ENCODE results near the gene IMMP2L. TPM values are rescaled to one million over a fixed set of nuclear protein-coding genes. Genes with fewer than 3 reads are reported as not detected.

The IMMP2L gene
- total and polyA plus RNA-seq, 2 experiments from 2014 or later = 10.1 to 10.4 TPM

DNA sequence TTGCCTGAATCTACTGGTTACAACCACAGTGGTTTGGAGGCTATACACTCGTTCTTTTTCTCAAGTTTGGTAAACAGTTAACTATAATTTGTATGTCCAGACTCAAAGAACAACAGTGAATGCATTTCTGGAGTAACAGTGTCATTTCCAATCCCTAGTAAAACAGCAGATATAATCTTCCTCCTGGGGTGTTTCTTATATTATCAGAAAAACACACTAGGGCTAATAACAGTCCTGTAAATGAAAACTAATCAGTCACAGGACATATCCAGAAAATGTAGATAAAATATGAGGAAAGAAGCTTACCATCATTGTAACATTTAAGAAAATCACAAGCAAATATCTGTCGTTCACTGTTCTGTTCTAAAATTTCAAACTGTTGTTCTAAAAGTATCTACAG, 388.8 kb downstream of the IMMP2L start:
- H3K9me3 ChIP-seq (ENCODE audit: low read depth) = no peaks in the 10 kb centered on the region
- in situ Hi-C loops (cut with MboI) = no loop called here
- WGBS, 2 experiments (ENCODE audit: low coverage in 1 of 2, low lambda C conversion rate in 2 of 2, missing lambda C conversion rate in 2 of 2) = 74 to 86% methylated on average over 2 of the region's 2 CpGs
- H4K20me1 ChIP-seq (ENCODE audit: insufficient read depth) = no peaks in the 10 kb centered on the region
- DNase-seq = no peak
- H3K79me2 ChIP-seq (ENCODE audit: insufficient read depth) = no peaks in the 10 kb centered on the region
- no peak overlapping the region for H3K4me2 ChIP-seq (ENCODE audit: unreplicated experiment)
- no peak overlapping the region for H3K27ac ChIP-seq
- H3K36me3 ChIP-seq (ENCODE audit: low read depth) = no peaks in the 10 kb centered on the region
- no peaks in the 10 kb centered on the region for H3K9me2 ChIP-seq (ENCODE audit: insufficient read depth)
- H3K4me3 ChIP-seq = no peak overlapping the region
- H3F3A ChIP-seq (ENCODE audit: insufficient read depth) = no peaks in the 10 kb centered on the region
- no peak overlapping the region for H3K9ac ChIP-seq
- H3K27me3 ChIP-seq (replicated peaks; ENCODE audit: insufficient read depth) = no peaks in the 10 kb centered on the region
- H2AFZ ChIP-seq = no peak overlapping the region
- TF ChIP-seq EZH2 (IDR thresholded peaks at IDR 0.05; ENCODE audit: insufficient read depth, poor library complexity, severe bottlenecking) = no peak
- TF ChIP-seq EZH2phosphoT487 (IDR thresholded peaks at IDR 0.05; ENCODE audit: insufficient read depth, low read depth) = no peak
- 0 out of 2 replicates have a peak, but pooled peaks cover 5% of the 10 kb centered on the region for H3K4me1 ChIP-seq (ENCODE audit: insufficient read depth)

DNA sequence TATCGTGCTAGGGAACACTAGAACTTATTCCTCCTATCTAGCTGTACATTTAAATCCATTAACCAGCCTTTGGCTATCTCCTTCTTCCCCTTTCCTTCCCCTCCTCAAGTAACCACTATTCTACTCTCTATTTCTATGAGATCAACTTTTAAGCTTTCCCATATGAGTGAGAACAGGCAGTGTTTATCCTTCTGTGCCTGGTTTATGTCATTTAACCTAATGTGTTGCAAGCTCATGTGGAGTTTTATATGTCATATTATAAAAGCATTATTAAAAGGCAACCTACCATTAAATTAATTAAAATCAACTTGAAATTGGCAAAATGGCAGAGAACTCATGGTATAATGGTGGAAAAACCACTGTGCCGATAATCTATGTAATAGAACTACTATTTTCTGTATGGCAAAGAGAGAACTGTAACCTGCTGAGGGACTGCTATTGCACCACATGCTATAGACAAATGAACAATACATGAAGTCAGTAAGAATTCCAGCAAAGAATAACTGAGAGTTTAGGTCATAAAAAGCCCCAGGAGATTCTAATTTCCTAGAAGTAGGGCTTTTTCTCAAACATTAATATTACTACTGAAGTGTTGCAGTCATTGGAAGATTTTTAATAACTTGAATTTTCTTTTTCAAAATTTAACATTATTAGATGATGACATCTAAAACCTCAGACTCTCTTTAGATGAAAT, 389.6 kb downstream of the IMMP2L start:
- H3K4me3 ChIP-seq = no peak overlapping the region
- WGBS, 2 experiments (ENCODE audit: low coverage in 1 of 2, low lambda C conversion rate in 2 of 2, missing lambda C conversion rate in 2 of 2) = 88 to 97% methylated on average over 2 of the region's 2 CpGs

DNA sequence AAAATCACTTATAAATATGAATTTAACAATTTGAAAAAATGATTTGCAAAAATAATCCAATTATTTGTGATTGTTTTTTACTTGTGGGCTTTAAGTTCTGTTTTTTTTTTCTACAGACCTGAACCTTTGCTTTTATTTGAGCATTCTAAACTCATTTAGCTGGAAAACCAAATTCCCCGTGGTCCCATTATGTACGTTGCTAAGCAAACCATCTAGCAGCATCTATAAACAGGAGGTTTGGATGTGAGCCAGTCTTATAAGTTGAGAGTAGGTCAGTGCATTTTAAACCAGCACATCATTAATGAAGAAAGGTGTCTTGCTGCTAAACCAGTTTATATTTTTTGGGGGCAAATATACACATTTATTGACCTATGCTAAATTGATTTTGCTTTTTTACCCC, 394.1 kb downstream of the IMMP2L start:
- no peak overlapping the region for H3K4me3 ChIP-seq
- H4K20me1 ChIP-seq (ENCODE audit: insufficient read depth) = no peaks in the 10 kb centered on the region
- WGBS, 2 experiments (ENCODE audit: low coverage in 1 of 2, low lambda C conversion rate in 2 of 2, missing lambda C conversion rate in 2 of 2) = 57 to 63% methylated on average over 2 of the region's 2 CpGs
- H3K9ac ChIP-seq = no peak overlapping the region
- H3K27ac ChIP-seq = no peak overlapping the region
- DNase-seq = peak; percentile 20
- H3K9me3 ChIP-seq (ENCODE audit: low read depth) = no peaks in the 10 kb centered on the region
- TF ChIP-seq EZH2 (IDR thresholded peaks at IDR 0.05; ENCODE audit: insufficient read depth, poor library complexity, severe bottlenecking) = no peak
- TF ChIP-seq EZH2phosphoT487 (IDR thresholded peaks at IDR 0.05; ENCODE audit: insufficient read depth, low read depth) = no peak
- H3K9me2 ChIP-seq (ENCODE audit: insufficient read depth) = no peaks in the 10 kb centered on the region
- in situ Hi-C loops (cut with MboI) = no loop called here
- H3K79me2 ChIP-seq (ENCODE audit: insufficient read depth) = no peaks in the 10 kb centered on the region
- H3K36me3 ChIP-seq (ENCODE audit: low read depth) = no peaks in the 10 kb centered on the region
- no peaks in the 10 kb centered on the region for H3F3A ChIP-seq (ENCODE audit: insufficient read depth)
- H3K4me1 ChIP-seq (ENCODE audit: insufficient read depth) = 0 out of 2 replicates have a peak, but pooled peaks cover 5% of the 10 kb centered on the region
- H2AFZ ChIP-seq = no peak overlapping the region
- no peak overlapping the region for H3K4me2 ChIP-seq (ENCODE audit: unreplicated experiment)
- H3K27me3 ChIP-seq (replicated peaks; ENCODE audit: insufficient read depth) = no peaks in the 10 kb centered on the region

More for the DNA sequence above, 389.6 kb downstream of the IMMP2L start:
- in situ Hi-C loops (cut with MboI) = no loop called here
- Histone ChIP-seq H3K36me3 (ENCODE audit: low read depth) (no peaks in the 10 kb centered on the region), H2AFZ (no peak overlapping the region), H3K27me3 (replicated peaks; ENCODE audit: insufficient read depth) (no peaks in the 10 kb centered on the region), H3K4me2 (ENCODE audit: unreplicated experiment) (no peak overlapping the region), H3K9ac (no peak overlapping the region), H4K20me1 (ENCODE audit: insufficient read depth) (no peaks in the 10 kb centered on the region), H3K9me2 (ENCODE audit: insufficient read depth) (no peaks in the 10 kb centered on the region), H3K27ac (no peak overlapping the region), H3K79me2 (ENCODE audit: insufficient read depth) (no peaks in the 10 kb centered on the region), H3K9me3 (ENCODE audit: low read depth) (no peaks in the 10 kb centered on the region), H3F3A (ENCODE audit: insufficient read depth) (no peaks in the 10 kb centered on the region), H3K4me1 (ENCODE audit: insufficient read depth) (0 out of 2 replicates have a peak, but pooled peaks cover 5% of the 10 kb centered on the region)
- TF ChIP-seq EZH2 (IDR thresholded peaks at IDR 0.05; ENCODE audit: insufficient read depth, poor library complexity, severe bottlenecking) (no peak), EZH2phosphoT487 (IDR thresholded peaks at IDR 0.05; ENCODE audit: insufficient read depth, low read depth) (no peak)
- peak; percentile 7 for DNase-seq

GRCh38 chr7:111164442-111164841, 397.9 kb downstream of the IMMP2L start:
- no peaks in the 10 kb centered on the region for H4K20me1 ChIP-seq (ENCODE audit: insufficient read depth)
- no peak overlapping the region for H3K4me2 ChIP-seq (ENCODE audit: unreplicated experiment)
- no peak for TF ChIP-seq EZH2phosphoT487 (IDR thresholded peaks at IDR 0.05; ENCODE audit: insufficient read depth, low read depth)
- TF ChIP-seq EZH2 (IDR thresholded peaks at IDR 0.05; ENCODE audit: insufficient read depth, poor library complexity, severe bottlenecking) = no peak
- no peaks in the 10 kb centered on the region for H3K9me2 ChIP-seq (ENCODE audit: insufficient read depth)
- DNase-seq = no peak
- H3K27me3 ChIP-seq (replicated peaks; ENCODE audit: insufficient read depth) = no peaks in the 10 kb centered on the region
- H3K36me3 ChIP-seq (ENCODE audit: low read depth) = no peaks in the 10 kb centered on the region
- H3K27ac ChIP-seq = no peak overlapping the region
- H3F3A ChIP-seq (ENCODE audit: insufficient read depth) = 0 out of 2 replicates have a peak, but pooled peaks cover under 1% of the 10 kb centered on the region
- H3K9ac ChIP-seq = no peak overlapping the region
- 100% methylated on average over 1 of the region's 1 CpG for WGBS, 2 experiments (ENCODE audit: low coverage in 1 of 2, low lambda C conversion rate in 2 of 2, missing lambda C conversion rate in 2 of 2)
- in situ Hi-C loops (cut with MboI) = no loop called here
- peaks cover 8% of the 10 kb centered on the region for H3K4me1 ChIP-seq (ENCODE audit: insufficient read depth)
- no peak overlapping the region for H2AFZ ChIP-seq
- no peak overlapping the region for H3K4me3 ChIP-seq
- H3K79me2 ChIP-seq (ENCODE audit: insufficient read depth) = no peaks in the 10 kb centered on the region
- no peaks in the 10 kb centered on the region for H3K9me3 ChIP-seq (ENCODE audit: low read depth)

Measured in GM23248 (cell line).